Measurements from ENCODE around the gene LHX3.

- TF ChIP-seq POLR2AphosphoS5 (IDR thresholded peaks at IDR 0.05), result no peak
- TF ChIP-seq CTCF (IDR thresholded peaks at IDR 0.05), result no peak
Measured at GRCh38 chr9:136241542-136241941, 36.6 kb upstream of the LHX3 start.

Measured in breast epithelium (tissue), 3 donors.